HG02884 (cell line): ENCODE results near the gene KMT2B.

Experiments
- ATAC-seq: cut with Tn5 transposase; IDR thresholded peaks from one replicate; pipeline ENCODE4 v1.9.1; 2021; ENCODE audit warnings: mild to moderate bottlenecking, moderate library complexity; ENCODE audit not compliant: unreplicated experiment

KMT2B gene

GRCh38 chr19:35777086-35777841 lies 59.5 kb downstream of the KMT2B start:
- ATAC-seq: no peak

- no peak for ATAC-seq
Measured at GRCh38 chr19:35777961-35778360, 60.2 kb downstream of the KMT2B start.

- ATAC-seq: no peak
Measured at GRCh38 chr19:35779033-35779432, 61.2 kb downstream of the KMT2B start.

- no peak for ATAC-seq
Measured at GRCh38 chr19:35780058-35780457, 62.3 kb downstream of the KMT2B start.

GRCh38 chr19:35780717-35781116 lies 62.9 kb downstream of the KMT2B start:
- ATAC-seq: no peak

- ATAC-seq: no peak
Measured at GRCh38 chr19:35781650-35782049, 63.8 kb downstream of the KMT2B start.

GRCh38 chr19:35782589-35782988 lies 64.8 kb downstream of the KMT2B start:
- no peak for ATAC-seq

GRCh38 chr19:35783469-35784434 lies 65.9 kb downstream of the KMT2B start:
- ATAC-seq: no peak

GRCh38 chr19:35784503-35785338 lies 66.9 kb downstream of the KMT2B start:
- ATAC-seq: no peak

- ATAC-seq: no peak
Measured at GRCh38 chr19:35785339-35785627, 67.5 kb downstream of the KMT2B start.

GRCh38 chr19:35786299-35787160 lies 68.7 kb downstream of the KMT2B start:
- ATAC-seq: no peak

GRCh38 chr19:35787227-35787799 lies 69.5 kb downstream of the KMT2B start:
- ATAC-seq: no peak
